GM12891 (cell line): Measurements from ENCODE around the gene EVI2A. TPM values are rescaled to one million over a fixed set of nuclear protein-coding genes. Genes with fewer than 3 reads are reported as not detected.
"Not testable (repeated sequence)": the region's sequence is repeated elsewhere in the genome, so short reads cannot be mapped to it uniquely, and the experiment has no call there.

Experiments used
- DNase-seq: peaks from one replicate; pipeline ENCODE4 v3.0.0; 2011; ENCODE audit warnings: low spot score; ENCODE audit not compliant: insufficient read length
- FAIRE-seq: peaks from 2 replicates; lab custom pipeline; 2011; peaks lifted over from hg19 to GRCh38; lab: Jason Lieb, UNC
- PAX5 ChIP-seq: IDR thresholded peaks from 2 replicates; pipeline ENCODE4 v1.6.1; 2011; ENCODE audit warnings: low read length, moderate library complexity, mild to moderate bottlenecking; ENCODE audit not compliant: insufficient read depth, severe bottlenecking
- POLR2A ChIP-seq: IDR thresholded peaks from 2 replicates; pipeline ENCODE4 v1.6.1; 2011; ENCODE audit warnings: low read depth, low read length, control low read depth
- POLR2AphosphoS5 ChIP-seq: IDR thresholded peaks from 2 replicates; pipeline ENCODE4 v1.6.1; 2011; ENCODE audit warnings: low read depth, low read length, control low read depth
- POU2F2 ChIP-seq: IDR thresholded peaks from 2 replicates; pipeline ENCODE4 v1.6.1; 2011; ENCODE audit warnings: low read depth, mild to moderate bottlenecking, control low read depth, low read length, moderate library complexity
- SPI1 ChIP-seq: IDR thresholded peaks from 2 replicates; pipeline ENCODE4 v1.6.1; 2011; ENCODE audit warnings: low read depth, low read length, control low read depth
- TAF1 ChIP-seq: IDR thresholded peaks from 2 replicates; pipeline ENCODE4 v1.6.1; 2011; ENCODE audit warnings: low read depth, low read length, control low read depth
- polyA plus RNA-seq: library from polyadenylated mRNA; unstranded; fragments of >200 nt; gene quantifications from one replicate; pipeline ENCODE4 v1.2.1, GENCODE V29; 2012; ENCODE audit warnings: low read depth, missing spikeins, inconsistent platforms; ENCODE audit not compliant: missing spikeins

The EVI2A gene, protein sequence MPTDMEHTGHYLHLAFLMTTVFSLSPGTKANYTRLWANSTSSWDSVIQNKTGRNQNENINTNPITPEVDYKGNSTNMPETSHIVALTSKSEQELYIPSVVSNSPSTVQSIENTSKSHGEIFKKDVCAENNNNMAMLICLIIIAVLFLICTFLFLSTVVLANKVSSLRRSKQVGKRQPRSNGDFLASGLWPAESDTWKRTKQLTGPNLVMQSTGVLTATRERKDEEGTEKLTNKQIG
- polyA plus RNA-seq = 14.6 TPM

DNA sequence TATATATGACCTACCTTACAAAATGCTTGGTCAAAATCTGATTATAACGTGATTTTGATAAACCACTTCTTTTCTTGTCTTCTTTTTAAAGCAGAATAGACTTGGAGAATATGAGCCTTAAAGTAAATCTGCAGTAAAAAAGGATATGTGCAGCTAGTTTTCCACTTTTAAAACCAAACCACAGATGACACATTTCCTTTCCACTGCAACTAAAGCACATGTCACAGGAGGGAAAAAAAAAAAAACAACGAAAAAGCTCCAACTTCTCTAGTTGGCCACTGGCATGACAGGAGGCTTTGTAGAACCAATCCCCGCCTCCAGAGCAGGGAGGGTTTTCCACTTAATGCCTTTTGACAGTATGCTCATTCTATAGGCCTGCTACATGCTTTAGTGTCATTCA, at the start of gene EVI2A:
TSS of gene EVI2A (minus strand) at position 142 of the 400 bp plus-strand sequence. CDS start 2,609 bp downstream, outside the sequence.
- DNase-seq (peak; percentile 20), FAIRE-seq (no peak)
- no peak for TF ChIP-seq TAF1
- TF ChIP-seq POLR2A = no peak
- TF ChIP-seq PAX5 = no peak
- no peak for TF ChIP-seq POU2F2
- TF ChIP-seq POLR2AphosphoS5 = no peak
- no peak for TF ChIP-seq SPI1

DNA sequence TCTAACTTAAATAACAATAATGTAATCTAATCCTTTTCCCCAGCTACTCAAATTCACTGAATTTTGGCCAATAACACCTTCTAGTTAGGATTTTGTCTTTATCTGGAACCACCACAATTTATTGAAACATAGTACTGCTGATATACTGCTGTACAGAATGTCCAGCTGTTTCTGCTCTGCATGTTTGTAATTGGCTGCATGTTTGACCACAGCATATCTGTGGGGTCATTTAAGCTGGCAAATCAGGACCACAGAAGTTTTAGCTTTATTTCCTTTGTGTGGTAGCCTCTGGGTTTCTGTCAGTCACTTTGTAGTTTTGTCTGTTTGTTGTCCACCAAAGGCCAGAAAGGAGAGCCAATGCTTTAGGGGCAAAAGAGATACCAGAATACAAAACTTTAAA, 47.8 kb upstream of the EVI2A start:
- DNase-seq (no peak), FAIRE-seq (peak; percentile 5)
- TF ChIP-seq POLR2A (no peak), POLR2AphosphoS5 (no peak), POU2F2 (no peak), PAX5 (no peak), TAF1 (no peak), SPI1 (no peak)

DNA sequence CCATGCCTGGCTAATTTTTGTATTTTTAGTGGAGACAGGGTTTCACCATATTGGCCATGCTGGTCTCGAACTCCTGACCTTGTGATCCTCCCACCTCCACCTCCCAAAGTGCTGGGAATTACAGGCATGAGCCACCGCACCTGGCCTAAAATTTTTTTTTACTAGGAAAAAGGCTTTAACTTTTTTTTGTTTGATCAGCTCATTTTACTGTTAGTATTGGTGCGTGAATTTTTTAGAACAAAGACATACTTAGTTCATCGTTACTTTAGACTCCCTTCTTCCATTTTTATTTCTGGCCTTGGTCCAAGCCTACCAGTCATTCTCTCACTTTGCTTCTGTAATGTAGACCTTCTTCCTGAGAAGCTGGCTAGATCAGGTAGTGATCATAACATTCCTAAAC, 44.7 kb upstream of the EVI2A start:
- FAIRE-seq (peak; percentile 58), DNase-seq (no peak)
- TF ChIP-seq PAX5 = no peak

DNA sequence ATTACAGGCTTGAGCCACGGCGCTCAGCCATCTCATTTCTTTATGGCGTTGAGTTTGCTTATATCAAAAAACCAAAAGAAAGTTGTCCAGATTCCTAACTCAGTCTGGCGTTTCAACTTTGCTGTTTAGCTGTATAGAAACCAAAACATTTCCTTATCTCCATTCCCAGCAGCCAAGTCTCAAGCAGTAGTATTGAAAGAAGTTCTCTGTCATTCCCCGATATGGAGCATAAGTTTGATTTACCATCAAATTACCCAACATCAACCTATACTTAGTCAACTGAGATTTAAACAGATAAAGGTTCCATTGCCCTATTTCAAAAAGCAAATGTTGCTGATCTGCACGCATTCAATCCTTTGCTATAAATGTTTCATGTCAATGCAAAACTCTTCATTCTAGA, 42.6 kb upstream of the EVI2A start:
- TF ChIP-seq POLR2AphosphoS5 = no peak
- no peak for TF ChIP-seq PAX5
- TF ChIP-seq POU2F2 = no peak
- TF ChIP-seq TAF1 = no peak
- TF ChIP-seq POLR2A = no peak
- DNase-seq (no peak), FAIRE-seq (peak; percentile 33)

DNA sequence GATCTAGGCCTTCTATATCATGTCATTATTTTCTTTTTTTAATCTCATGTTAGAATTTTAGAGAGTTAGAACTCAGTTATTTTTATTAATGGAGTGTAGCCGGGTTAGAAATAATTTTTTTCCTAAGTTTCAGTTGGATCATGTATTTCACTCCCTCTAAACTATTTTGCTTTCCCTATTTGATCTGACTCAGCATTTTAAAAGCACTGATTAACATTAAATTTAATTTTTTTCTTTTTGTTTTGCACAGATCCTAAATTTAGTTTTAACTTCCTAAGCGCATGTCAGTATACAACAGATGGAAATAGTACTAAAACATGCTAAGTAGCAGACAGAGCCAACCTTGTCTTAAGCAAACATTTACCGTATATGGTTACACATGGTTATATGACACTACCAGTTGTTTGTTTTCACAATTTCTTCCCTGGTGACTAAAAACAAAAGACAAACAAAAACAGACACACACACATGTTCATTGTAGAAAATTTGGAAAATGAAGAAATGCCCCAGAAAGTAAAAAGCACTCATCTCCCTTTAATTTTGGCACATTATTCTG, 36.5 kb upstream of the EVI2A start:
- TF ChIP-seq POU2F2 = no peak
- TF ChIP-seq PAX5 = no peak
- TF ChIP-seq TAF1 = no peak
- TF ChIP-seq POLR2A = no peak
- TF ChIP-seq SPI1 = no peak
- no peak for TF ChIP-seq POLR2AphosphoS5
- DNase-seq = no peak
- FAIRE-seq = no peak

DNA sequence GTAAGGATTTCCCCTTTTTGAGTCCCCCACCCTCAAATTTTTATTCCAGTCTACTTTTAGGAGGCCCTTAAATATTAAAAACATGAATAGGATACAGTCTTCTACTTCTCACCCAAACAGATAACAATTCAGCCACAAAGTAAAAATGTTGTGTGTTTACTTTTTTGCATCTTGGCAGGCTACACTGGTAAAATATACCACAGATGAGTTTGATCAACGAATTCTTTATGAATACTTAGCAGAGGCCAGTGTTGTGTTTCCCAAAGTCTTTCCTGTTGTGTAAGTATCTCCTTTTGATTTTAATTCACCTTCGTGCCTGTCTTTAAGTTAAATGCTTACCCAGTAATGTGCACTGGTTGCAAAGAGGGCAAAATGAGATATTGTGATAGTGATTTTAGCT, 35.7 kb upstream of the EVI2A start:
- FAIRE-seq (no peak), DNase-seq (no peak)
- TF ChIP-seq POLR2AphosphoS5 = no peak
- TF ChIP-seq SPI1 = no peak
- TF ChIP-seq POLR2A = no peak
- no peak for TF ChIP-seq POU2F2
- no peak for TF ChIP-seq PAX5
- no peak for TF ChIP-seq TAF1

DNA sequence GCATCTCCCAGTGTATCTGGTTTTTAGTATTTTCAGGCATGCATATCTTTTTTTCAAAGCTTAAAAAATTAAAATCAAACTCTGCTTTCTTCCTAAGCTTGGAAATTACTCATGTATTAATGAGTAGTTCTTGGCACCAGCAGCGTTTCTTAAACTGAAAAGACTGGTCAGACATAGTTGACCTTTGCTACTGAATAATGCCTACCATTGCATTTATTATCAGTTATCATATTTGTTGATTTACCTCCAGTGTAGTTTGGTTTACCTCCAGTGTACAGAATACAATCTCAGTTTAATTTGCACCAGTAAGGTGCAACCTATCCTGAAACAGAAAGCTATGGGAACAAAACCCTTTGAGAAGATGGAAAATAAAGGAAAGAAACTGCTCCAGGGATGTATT, 34.5 kb upstream of the EVI2A start:
- TF ChIP-seq POLR2A (no peak), TAF1 (no peak), POU2F2 (no peak), PAX5 (no peak), POLR2AphosphoS5 (no peak), SPI1 (no peak)
- no peak for DNase-seq
- no peak for FAIRE-seq

DNA sequence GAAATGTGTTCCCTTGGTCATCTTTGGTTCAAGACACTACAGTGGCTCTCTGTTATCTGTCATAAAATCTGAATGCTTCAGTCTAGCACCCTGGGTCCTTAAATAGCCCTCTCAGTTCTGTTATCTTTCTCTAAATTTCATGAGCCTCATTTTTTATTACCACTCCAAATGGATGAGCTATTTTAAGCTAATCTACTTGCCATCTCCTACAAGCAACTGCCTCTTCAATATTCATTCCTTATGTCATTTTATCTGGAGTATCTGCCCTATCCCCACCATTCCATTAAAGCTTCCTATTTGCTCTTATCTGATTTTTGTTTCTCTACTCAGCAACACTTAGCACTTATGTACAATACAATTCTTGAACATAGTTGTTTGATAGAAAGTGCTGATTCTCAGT, 28.0 kb upstream of the EVI2A start:
- TF ChIP-seq PAX5 (no peak), TAF1 (no peak), POLR2A (no peak), SPI1 (no peak), POLR2AphosphoS5 (no peak), POU2F2 (no peak)
- FAIRE-seq = no peak

DNA sequence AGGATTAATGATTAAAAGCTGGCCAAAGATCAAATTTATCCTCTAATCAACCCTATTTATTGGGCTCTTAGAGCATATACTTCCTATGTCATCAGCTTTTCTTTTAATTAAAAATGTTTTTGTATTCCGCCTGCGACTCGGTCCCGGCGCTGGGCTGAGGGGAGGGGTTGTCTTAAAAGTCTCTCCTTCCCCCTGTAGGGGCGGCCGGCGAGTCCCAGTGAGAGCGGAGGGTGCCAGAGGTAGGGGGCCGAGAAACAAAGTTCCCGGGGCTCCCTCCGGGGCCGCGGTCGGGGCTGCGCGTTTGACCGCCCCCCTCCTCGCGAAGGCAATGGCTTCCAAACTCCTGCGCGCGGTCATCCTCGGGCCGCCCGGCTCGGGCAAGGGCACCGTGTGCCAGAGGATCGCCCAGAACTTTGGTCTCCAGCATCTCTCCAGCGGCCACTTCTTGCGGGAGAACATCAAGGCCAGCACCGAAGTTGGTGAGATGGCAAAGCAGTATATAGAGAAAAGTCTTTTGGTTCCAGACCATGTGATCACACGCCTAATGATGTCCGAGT, 23.8 kb upstream of the EVI2A start:
- not testable (repeated sequence) for DNase-seq, FAIRE-seq

More for the DNA sequence above, 28.0 kb upstream of the EVI2A start:
- DNase-seq = no peak
